C4-2B (cell line): Measurements from ENCODE around the gene CLK4.

ENCODE experiments used
- ZFX ChIP-seq: fragments of 450-650 bp; IDR thresholded peaks from 2 replicates; pipeline ENCODE4 v1.6.1; 2017
- TF ChIP-seq, protein P1 (sequence below): fragments of 450-650 bp; conservative IDR thresholded peaks from 2 replicates; pipeline ENCODE4 v1.5.1; 2017; ENCODE audit warnings: mild to moderate bottlenecking

DNA sequence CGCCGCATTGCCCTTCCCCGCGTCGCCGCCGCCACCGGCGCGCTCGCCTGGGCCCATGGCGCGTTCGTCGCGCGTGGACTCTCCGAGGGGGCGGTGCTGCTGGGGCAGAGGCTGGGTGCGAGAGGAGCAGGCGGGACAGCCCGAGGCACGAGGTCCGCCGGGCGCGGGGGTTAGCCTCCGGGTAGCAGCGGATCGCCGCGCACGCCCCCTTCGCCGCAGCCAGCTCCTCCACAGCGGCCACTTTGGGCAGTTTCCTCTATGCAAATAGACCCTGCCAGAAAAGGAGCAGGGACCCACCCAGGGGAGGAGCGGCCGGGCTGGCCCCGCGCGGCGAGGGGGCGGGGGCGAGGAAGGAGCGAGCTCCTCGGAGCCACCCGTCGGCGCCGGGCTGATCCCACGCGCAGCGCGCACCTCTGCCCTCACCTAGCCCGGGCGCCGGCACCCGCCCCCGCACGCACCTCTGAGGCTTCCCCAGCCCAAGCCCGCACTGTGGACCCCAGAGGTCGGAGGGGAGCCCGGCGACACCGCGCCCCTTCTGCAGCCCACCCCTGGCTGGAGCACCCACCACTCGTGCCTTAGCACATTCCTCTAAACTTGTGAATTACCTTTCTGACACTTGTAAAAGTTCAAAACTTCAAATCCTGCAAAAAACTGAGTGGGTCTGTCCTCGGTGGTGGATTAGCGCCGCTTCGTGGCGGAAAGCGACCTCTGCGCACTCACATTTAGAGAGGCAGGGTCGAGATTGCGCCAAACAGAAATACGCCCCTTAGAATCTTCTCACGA lies 36.5 kb downstream of the CLK4 start, which contains the start of gene COL23A1:
- TF ChIP-seq, protein P1, sequence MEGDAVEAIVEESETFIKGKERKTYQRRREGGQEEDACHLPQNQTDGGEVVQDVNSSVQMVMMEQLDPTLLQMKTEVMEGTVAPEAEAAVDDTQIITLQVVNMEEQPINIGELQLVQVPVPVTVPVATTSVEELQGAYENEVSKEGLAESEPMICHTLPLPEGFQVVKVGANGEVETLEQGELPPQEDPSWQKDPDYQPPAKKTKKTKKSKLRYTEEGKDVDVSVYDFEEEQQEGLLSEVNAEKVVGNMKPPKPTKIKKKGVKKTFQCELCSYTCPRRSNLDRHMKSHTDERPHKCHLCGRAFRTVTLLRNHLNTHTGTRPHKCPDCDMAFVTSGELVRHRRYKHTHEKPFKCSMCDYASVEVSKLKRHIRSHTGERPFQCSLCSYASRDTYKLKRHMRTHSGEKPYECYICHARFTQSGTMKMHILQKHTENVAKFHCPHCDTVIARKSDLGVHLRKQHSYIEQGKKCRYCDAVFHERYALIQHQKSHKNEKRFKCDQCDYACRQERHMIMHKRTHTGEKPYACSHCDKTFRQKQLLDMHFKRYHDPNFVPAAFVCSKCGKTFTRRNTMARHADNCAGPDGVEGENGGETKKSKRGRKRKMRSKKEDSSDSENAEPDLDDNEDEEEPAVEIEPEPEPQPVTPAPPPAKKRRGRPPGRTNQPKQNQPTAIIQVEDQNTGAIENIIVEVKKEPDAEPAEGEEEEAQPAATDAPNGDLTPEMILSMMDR: peak; percentile 95
- no peak for TF ChIP-seq ZFX
